ENCODE results near the gene RPL13. TPM values are rescaled to one million over a fixed set of nuclear protein-coding genes. Genes with fewer than 3 reads are reported as not detected.
A peak's percentile ranks its signal among the peaks of the same experiment; 100 is the strongest.

RPL13 gene
- total RNA-seq, 4 donors from 2014 or later = 4,137 to 5,837 (median 4,637) TPM

- DNase-seq (ENCODE audit: low spot score) (no peak), ATAC-seq (ENCODE audit: low FRiP score) (no peak)
- no peak for TF ChIP-seq CTCF (IDR thresholded peaks at IDR 0.05)
These were observed 36.7 kb upstream of the RPL13 start for GRCh38 chr16:89523680-89524344.

- DNase-seq (ENCODE audit: low spot score) (no peak), ATAC-seq (ENCODE audit: low FRiP score) (no peak)
- no peak for TF ChIP-seq CTCF (IDR thresholded peaks at IDR 0.05)
These were observed 35.2 kb upstream of the RPL13 start for GRCh38 chr16:89525146-89525913.

- DNase-seq (ENCODE audit: low spot score) (no peak), ATAC-seq (ENCODE audit: low FRiP score) (no peak)
- no peak for TF ChIP-seq CTCF (IDR thresholded peaks at IDR 0.05)
These were observed 31.4 kb upstream of the RPL13 start for GRCh38 chr16:89529097-89529496.

GRCh38 chr16:89530401-89531381, 29.8 kb upstream of the RPL13 start:
- ATAC-seq (ENCODE audit: low FRiP score) = no peak
- no peak for DNase-seq (ENCODE audit: low spot score)
- no peak for TF ChIP-seq CTCF (IDR thresholded peaks at IDR 0.05)

GRCh38 chr16:89531821-89532526, 28.5 kb upstream of the RPL13 start:
- TF ChIP-seq CTCF (IDR thresholded peaks at IDR 0.05) = no peak
- no peak for DNase-seq (ENCODE audit: low spot score)
- ATAC-seq (ENCODE audit: low FRiP score) = no peak

GRCh38 chr16:89534252-89534756, 26.2 kb upstream of the RPL13 start:
- TF ChIP-seq CTCF (IDR thresholded peaks at IDR 0.05) = no peak
- ATAC-seq (ENCODE audit: low FRiP score) (peak; percentile 26), DNase-seq (ENCODE audit: low spot score) (no peak)
